Testis (tissue), 2 donors: ENCODE data around the gene DDI2.

ENCODE experiments used
- CTCF ChIP-seq, 3 experiments: fragments of 450-650 bp in 2 of 3; fragments of 200-600 bp in 1 of 3; sonication (generic) in 1 of 3; IDR thresholded peaks; one replicate each; pipeline ENCODE4 v1.5.1; 2016 to 2019; ENCODE audit warnings: antibody characterized with exemption in 3 of 3, mild to moderate bottlenecking in 2 of 3, moderate library complexity in 1 of 3
- POLR2A ChIP-seq: fragments of 450-650 bp; IDR thresholded peaks from one replicate; pipeline ENCODE4 v1.6.1; 2017; ENCODE audit warnings: antibody characterized with exemption, mild to moderate bottlenecking, moderate library complexity

GRCh38 chr1:15571266-15571665, 46.0 kb upstream of the DDI2 start:
- TF ChIP-seq CTCF (IDR thresholded peaks at IDR 0.05), result no peak
- TF ChIP-seq POLR2A, result no peak
